ENCODE data around the gene C5orf63. TPM values are rescaled to one million over a fixed set of nuclear protein-coding genes. Genes with fewer than 3 reads are reported as not detected.

Gene C5orf63
- total and polyA plus RNA-seq, 2 of the 13 experiments (the other 11 are each of a cell fraction or from before 2014, with no cell fraction given) = 7.9 to 8.8 TPM

DNA sequence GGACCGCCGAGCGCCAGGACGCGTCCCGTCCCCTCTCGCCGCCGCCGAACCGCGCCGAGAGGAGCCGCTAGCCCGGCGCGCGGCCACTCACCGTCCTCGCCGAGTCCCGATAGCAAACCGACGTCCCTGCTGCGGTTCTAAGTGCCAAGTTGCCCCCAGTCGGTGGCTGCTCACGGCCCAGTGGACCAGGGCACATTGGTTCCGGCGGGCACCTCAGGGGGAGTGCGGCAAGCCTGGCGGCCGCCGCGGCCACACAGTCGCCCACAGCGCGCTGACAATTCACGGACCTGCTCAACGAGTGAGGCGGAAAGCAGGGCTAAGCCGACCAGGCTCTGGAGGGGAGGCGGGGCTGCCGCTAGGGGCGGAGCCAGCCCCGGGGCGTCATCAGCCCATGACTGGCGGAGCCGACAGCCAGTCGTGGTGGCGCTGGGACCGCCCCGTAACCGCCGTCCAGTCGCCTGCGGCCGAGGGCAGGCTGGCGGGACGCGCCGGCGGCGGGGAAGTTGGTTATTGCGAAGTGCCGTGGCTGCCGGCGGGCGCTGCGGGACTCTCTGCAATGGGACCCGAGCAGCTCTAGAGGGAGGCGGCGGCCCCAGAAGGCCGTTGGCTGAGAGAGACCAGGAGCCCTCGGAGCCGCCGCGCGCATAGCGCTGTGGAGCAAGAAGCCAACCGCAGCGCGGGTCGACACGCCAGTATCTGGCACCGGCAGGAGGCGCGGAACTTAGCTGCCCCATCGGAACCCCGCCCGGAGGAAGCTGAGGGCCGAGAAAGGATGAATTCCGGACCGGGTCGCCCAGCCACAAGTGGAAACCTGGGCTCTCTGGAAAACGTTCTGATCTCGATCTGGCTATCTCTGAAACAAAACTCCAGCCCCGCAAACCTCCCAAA, 42.8 kb downstream of the C5orf63 start, which contains the start of gene MARCHF3 (continued):
- no peak for TF ChIP-seq ZNF318 (CRISPR knock-in tag; IDR thresholded peaks at IDR 0.05)
- TF ChIP-seq HNRNPK (IDR thresholded peaks at IDR 0.05; ENCODE audit: low read depth, low read length, poor library complexity, severe bottlenecking) = peak; percentile 14
- peak; percentile 63 for TF ChIP-seq ELF3 (CRISPR knock-in tag; IDR thresholded peaks at IDR 0.05)
- TF ChIP-seq, protein P1, sequence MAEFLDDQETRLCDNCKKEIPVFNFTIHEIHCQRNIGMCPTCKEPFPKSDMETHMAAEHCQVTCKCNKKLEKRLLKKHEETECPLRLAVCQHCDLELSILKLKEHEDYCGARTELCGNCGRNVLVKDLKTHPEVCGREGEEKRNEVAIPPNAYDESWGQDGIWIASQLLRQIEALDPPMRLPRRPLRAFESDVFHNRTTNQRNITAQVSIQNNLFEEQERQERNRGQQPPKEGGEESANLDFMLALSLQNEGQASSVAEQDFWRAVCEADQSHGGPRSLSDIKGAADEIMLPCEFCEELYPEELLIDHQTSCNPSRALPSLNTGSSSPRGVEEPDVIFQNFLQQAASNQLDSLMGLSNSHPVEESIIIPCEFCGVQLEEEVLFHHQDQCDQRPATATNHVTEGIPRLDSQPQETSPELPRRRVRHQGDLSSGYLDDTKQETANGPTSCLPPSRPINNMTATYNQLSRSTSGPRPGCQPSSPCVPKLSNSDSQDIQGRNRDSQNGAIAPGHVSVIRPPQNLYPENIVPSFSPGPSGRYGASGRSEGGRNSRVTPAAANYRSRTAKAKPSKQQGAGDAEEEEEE (CRISPR knock-in tag; IDR thresholded peaks at IDR 0.05; ENCODE audit: borderline replicate concordance) = no peak
- peak; percentile 50; the same call in 1 of the 2 replicates for TF ChIP-seq NR1H2 (CRISPR knock-in tag; IDR thresholded peaks at IDR 0.05; ENCODE audit: borderline replicate concordance, low read depth)
- TF ChIP-seq KAT2B (IDR thresholded peaks at IDR 0.05; ENCODE audit: borderline replicate concordance, low read depth, low read length) = no peak
- TF ChIP-seq ZBTB33 (CRISPR knock-in tag; IDR thresholded peaks at IDR 0.05) = no peak
- TF ChIP-seq, protein P2, sequence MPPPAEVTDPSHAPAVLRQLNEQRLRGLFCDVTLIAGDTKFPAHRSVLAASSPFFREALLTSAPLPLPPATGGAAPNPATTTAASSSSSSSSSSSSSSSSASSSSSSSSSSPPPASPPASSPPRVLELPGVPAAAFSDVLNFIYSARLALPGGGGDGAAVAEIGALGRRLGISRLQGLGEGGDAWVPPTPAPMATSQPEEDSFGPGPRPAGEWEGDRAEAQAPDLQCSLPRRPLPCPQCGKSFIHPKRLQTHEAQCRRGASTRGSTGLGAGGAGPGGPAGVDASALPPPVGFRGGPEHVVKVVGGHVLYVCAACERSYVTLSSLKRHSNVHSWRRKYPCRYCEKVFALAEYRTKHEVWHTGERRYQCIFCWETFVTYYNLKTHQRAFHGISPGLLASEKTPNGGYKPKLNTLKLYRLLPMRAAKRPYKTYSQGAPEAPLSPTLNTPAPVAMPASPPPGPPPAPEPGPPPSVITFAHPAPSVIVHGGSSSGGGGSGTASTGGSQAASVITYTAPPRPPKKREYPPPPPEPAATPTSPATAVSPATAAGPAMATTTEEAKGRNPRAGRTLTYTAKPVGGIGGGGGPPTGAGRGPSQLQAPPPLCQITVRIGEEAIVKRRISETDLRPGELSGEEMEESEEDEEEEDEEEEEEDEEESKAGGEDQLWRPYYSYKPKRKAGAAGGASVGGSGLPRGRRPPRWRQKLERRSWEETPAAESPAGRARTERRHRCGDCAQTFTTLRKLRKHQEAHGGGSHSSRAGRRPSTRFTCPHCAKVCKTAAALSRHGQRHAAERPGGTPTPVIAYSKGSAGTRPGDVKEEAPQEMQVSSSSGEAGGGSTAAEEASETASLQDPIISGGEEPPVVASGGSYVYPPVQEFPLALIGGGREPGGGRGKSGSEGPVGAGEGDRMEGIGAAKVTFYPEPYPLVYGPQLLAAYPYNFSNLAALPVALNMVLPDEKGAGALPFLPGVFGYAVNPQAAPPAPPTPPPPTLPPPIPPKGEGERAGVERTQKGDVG (CRISPR knock-in tag; IDR thresholded peaks at IDR 0.05; ENCODE audit: borderline replicate concordance) = 0 out of 2 replicates have a peak, but pooled peaks have one; percentile 7
- no peak for TF ChIP-seq ATF3 (CRISPR knock-in tag; IDR thresholded peaks at IDR 0.05)
